GM12872 (cell line): ENCODE measurements around the gene GTSF1L.

Source experiments
- CTCF ChIP-seq: IDR thresholded peaks from 3 replicates; pipeline ENCODE4 v1.5.1; 2011; ENCODE audit warnings: low read depth, mild to moderate bottlenecking, low read length, moderate library complexity; ENCODE audit not compliant: insufficient read depth

GTSF1L gene

GRCh38 chr20:43715511-43715910 lies 11.3 kb downstream of the GTSF1L start:
- TF ChIP-seq CTCF: no peak

- no peak for TF ChIP-seq CTCF
These were observed 11.8 kb downstream of the GTSF1L start for GRCh38 chr20:43715044-43715443.

- TF ChIP-seq CTCF: no peak
These were observed 15.6 kb downstream of the GTSF1L start for GRCh38 chr20:43711098-43711654.

- no peak for TF ChIP-seq CTCF
These were observed 16.3 kb downstream of the GTSF1L start for GRCh38 chr20:43710370-43711044.

GRCh38 chr20:43702502-43702901 lies 24.3 kb downstream of the GTSF1L start:
- no peak for TF ChIP-seq CTCF

- TF ChIP-seq CTCF: no peak
These were observed 26.2 kb downstream of the GTSF1L start for GRCh38 chr20:43700627-43701026.

GRCh38 chr20:43699941-43700565 lies 26.7 kb downstream of the GTSF1L start:
- no peak for TF ChIP-seq CTCF
